HepG2 (cell line): Measurements from ENCODE around the gene KRT81. TPM values are rescaled to one million over a fixed set of nuclear protein-coding genes. Genes with fewer than 3 reads are reported as not detected.

Experiments
- ATAC-seq: fragments of 200-7000 bp; cut with Tn5 transposase; 3 replicates; pipeline ENCODE4 v1.9.1; 2020; ENCODE audit warnings: mild to moderate bottlenecking, moderate library complexity
- BruUV-seq: library from RNA; stranded (reverse); fragments of 400-500 nt; replicated peaks from 2 replicates; lab custom pipeline; 2021; lab: Mats Ljungman, UMichigan
- CTCF ChIA-PET: fragments of 300-600 bp; formaldehyde crosslinking; extraction: SDS; loops from one replicate; lab custom pipeline; 2021; ENCODE audit warnings: low total read pairs, inconsistent platforms, low intra/inter-chr PET ratio; lab: Yijun Ruan, JAX
- POLR2A ChIA-PET: fragments of 350-600 bp; sonication (Branson Sonifier 250); formaldehyde crosslinking; loops from one replicate; lab custom pipeline; 2020; ENCODE audit warnings: antibody characterized with exemption, inconsistent platforms; lab: Yijun Ruan, JAX
- DNase-seq: peaks from one replicate; pipeline ENCODE4 v3.0.0-alpha.2; 2015; ENCODE audit warnings: low spot score
- FAIRE-seq: peaks from 3 replicates; lab custom pipeline; 2011; peaks lifted over from hg19 to GRCh38; lab: Jason Lieb, UNC
- H2AFZ ChIP-seq: one replicate; pipeline ENCODE4 v1.6.1; 2011; ENCODE audit warnings: low read length, inconsistent platforms
- H3K27ac ChIP-seq: fragments of 300-600 bp; 3 replicates; pipeline ENCODE4 v1.8.0; 2011; ENCODE audit warnings: mixed run types, mild to moderate bottlenecking, mixed read lengths, low read length, inconsistent platforms; ENCODE audit not compliant: insufficient read depth; ENCODE audit errors: extremely low read length
- H3K27me3 ChIP-seq, 2 experiments: fragments of 200-600 bp in 1 of 2; 2 replicates in 1 of 2; 3 replicates in 1 of 2; pipeline versions ENCODE4 v1.6.0 to v1.8.0; 2011; ENCODE audit warnings: low read length in 2 of 2, mild to moderate bottlenecking in 2 of 2, moderate library complexity in 2 of 2, inconsistent platforms in 1 of 2; ENCODE audit not compliant: insufficient read depth in 2 of 2, control insufficient read depth in 1 of 2
- H3K36me3 ChIP-seq, 2 experiments: fragments of 200-600 bp in 1 of 2; replicated peaks in 1 of 2; 2 replicates in 1 of 2; 3 replicates in 1 of 2; pipeline versions ENCODE4 v1.5.1 to v1.8.0; 2011; ENCODE audit warnings: low read length in 2 of 2, inconsistent platforms in 1 of 2; ENCODE audit not compliant: insufficient read depth in 2 of 2, control insufficient read depth in 1 of 2
- H3K4me1 ChIP-seq: 2 replicates; pipeline ENCODE4 v1.5.1; 2012; ENCODE audit warnings: low read length, inconsistent platforms; ENCODE audit not compliant: insufficient read depth
- H3K4me2 ChIP-seq: 2 replicates; pipeline ENCODE4 v1.6.0; 2011; ENCODE audit warnings: low read depth, low read length, inconsistent platforms
- H3K4me3 ChIP-seq, 3 experiments: fragments of 200-600 bp in 1 of 3; sonication (generic), shearing (Covaris generic) in 1 of 3; replicated peaks in 1 of 3; 2 replicates each; pipeline ENCODE4 v1.5.1; 2011 to 2016; ENCODE audit warnings: low read length in 3 of 3, inconsistent platforms in 2 of 3, low read depth in 2 of 3, mild to moderate bottlenecking in 2 of 3, control low read depth in 1 of 3, mixed read lengths in 1 of 3; ENCODE audit not compliant: insufficient read depth in 1 of 3
- H3K79me2 ChIP-seq: one replicate; pipeline ENCODE4 v1.6.1; 2011; ENCODE audit warnings: low read length, inconsistent platforms; ENCODE audit not compliant: insufficient read depth
- H3K9ac ChIP-seq: 2 replicates; pipeline ENCODE4 v1.6.0; 2011; ENCODE audit warnings: mild to moderate bottlenecking, low read depth, low read length, inconsistent platforms; ENCODE audit not compliant: insufficient read depth
- H3K9me3 ChIP-seq: 2 replicates; pipeline ENCODE4 v1.5.1; 2012; ENCODE audit warnings: mild to moderate bottlenecking, low read length
- H4K20me1 ChIP-seq: 2 replicates; pipeline ENCODE4 v1.6.0; 2011; ENCODE audit warnings: inconsistent platforms, mild to moderate bottlenecking, low read length, moderate library complexity; ENCODE audit not compliant: insufficient read depth
- DMAP1 ChIP-seq: IDR thresholded peaks from 2 replicates; pipeline ENCODE4 v1.6.1; 2016
- DR1 ChIP-seq: sonication (generic); formaldehyde crosslinking; IDR thresholded peaks from 2 replicates; pipeline ENCODE4 v1.8.0; 2021; ENCODE audit warnings: mild to moderate bottlenecking, missing genetic modification reagents, inconsistent platforms
- HOXA5 ChIP-seq: sonication (generic); formaldehyde crosslinking; IDR thresholded peaks from 2 replicates; pipeline ENCODE4 v1.4.0; 2020; ENCODE audit warnings: missing genetic modification reagents
- PTBP1 ChIP-seq: fragments of 200-400 bp; formaldehyde crosslinking; IDR thresholded peaks from 2 replicates; pipeline ENCODE4 v1.6.1; 2018; ENCODE audit warnings: low read length, low read depth; ENCODE audit not compliant: poor library complexity, severe bottlenecking
- RFX1 ChIP-seq: fragments of 450-650 bp; IDR thresholded peaks from 2 replicates; pipeline ENCODE4 v1.6.1; 2017
- SOX13 ChIP-seq, 3 experiments: fragments of 450-650 bp in 1 of 3; sonication (generic) in 1 of 3; formaldehyde crosslinking in 1 of 3; IDR thresholded peaks in 2 of 3; conservative IDR thresholded peaks in 1 of 3; 2 replicates each; pipeline versions ENCODE4 v1.5.0 to v1.6.1; 2016 to 2020; ENCODE audit warnings: antibody characterized with exemption in 1 of 3, mild to moderate bottlenecking in 1 of 3, missing compliant biosample characterization in 1 of 3, missing genetic modification reagents in 1 of 3, moderate library complexity in 1 of 3
- TSC22D2 ChIP-seq: sonication (generic); formaldehyde crosslinking; IDR thresholded peaks from 2 replicates; pipeline ENCODE4 v1.5.1; 2020; ENCODE audit warnings: missing genetic modification reagents, mild to moderate bottlenecking, borderline replicate concordance
- ZBTB49 ChIP-seq: sonication (generic); formaldehyde crosslinking; IDR thresholded peaks from 2 replicates; pipeline ENCODE4 v1.4.0; 2020; ENCODE audit warnings: missing genetic modification reagents, borderline replicate concordance
- ZBTB7B ChIP-seq: sonication (generic); formaldehyde crosslinking; IDR thresholded peaks from 2 replicates; pipeline ENCODE4 v1.4.0; 2020; ENCODE audit warnings: missing genetic modification reagents
- ZEB1 ChIP-seq: IDR thresholded peaks from 2 replicates; pipeline ENCODE4 v1.6.1; 2012; ENCODE audit warnings: mild to moderate bottlenecking, low read depth, inconsistent platforms; ENCODE audit not compliant: insufficient replicate concordance
- ZNF264 ChIP-seq: sonication (generic); formaldehyde crosslinking; IDR thresholded peaks from 2 replicates; pipeline ENCODE4 v1.4.0; 2020; ENCODE audit warnings: missing genetic modification reagents
- ZNF503 ChIP-seq: sonication (generic); formaldehyde crosslinking; IDR thresholded peaks from 2 replicates; pipeline ENCODE4 v1.4.0; 2020; ENCODE audit warnings: missing genetic modification reagents
- ZNF574 ChIP-seq: sonication (generic); formaldehyde crosslinking; IDR thresholded peaks from 2 replicates; pipeline ENCODE4 v1.4.0; 2020; ENCODE audit warnings: missing genetic modification reagents
- ZNF777 ChIP-seq: sonication (generic); formaldehyde crosslinking; IDR thresholded peaks from 2 replicates; pipeline ENCODE4 v1.4.0; 2020; ENCODE audit warnings: missing genetic modification reagents
- ZNF800 ChIP-seq: sonication (generic); formaldehyde crosslinking; IDR thresholded peaks from 2 replicates; pipeline ENCODE4 v1.4.0; 2020; ENCODE audit warnings: missing genetic modification reagents
- WGBS: methylation state at CpG from one replicate; pipeline ENCODE4 v1.1.6; 2017; ENCODE audit warnings: low lambda C conversion rate; 5-methylcytosine and 5-hydroxymethylcytosine counted together
- in situ Hi-C: cut with HindIII; loops from 2 replicates; pipeline ENCODE4 v1.10.0; 2017; ENCODE audit warnings: low pct_unique_long_range_greater_than_20kb; ENCODE audit not compliant: extremely low pct_ligation_motif_present
- intact Hi-C: fragments of 100-400 bp; cut with micrococcal nuclease; formaldehyde crosslinking; loops from one replicate; pipeline ENCODE4 v1.10.0; 2022; ENCODE audit not compliant: unreplicated experiment
- polyA plus RNA-seq, 8 experiments: library from polyadenylated mRNA; depleted of rRNA in 3 of 8; stranded (reverse) in 7 of 8; unstranded in 1 of 8; fragments of >200 nt; fragmentation: Illumina TruSeq in 4 of 8; extraction: Trizol in 4 of 8; gene quantifications; 2 replicates each; pipeline versions ENCODE4 v1.2.1 to v1.2.3, GENCODE V29; 2011 to 2016; ENCODE audit warnings: low read depth in 4 of 8, missing spikeins in 1 of 8, mixed read lengths in 1 of 8; ENCODE audit not compliant: insufficient read depth in 1 of 8
- total RNA-seq, 5 experiments: library from RNA; depleted of rRNA; stranded (reverse); fragments of >200 nt; fragmentation: Illumina TruSeq; extraction: Trizol; gene quantifications; 2 replicates each; pipeline ENCODE4 v1.2.3, GENCODE V29; 2016; ENCODE audit warnings: low read depth in 1 of 5

Gene KRT81
- total and polyA plus RNA-seq, 2 of the 13 experiments (the other 11 are each of a cell fraction or from before 2014, with no cell fraction given), result not detected

- intact Hi-C loops (no loop called here), in situ Hi-C loops (no loop called here)
- FAIRE-seq (no peak), ATAC-seq (no peak), DNase-seq (no peak)
- H3K9ac ChIP-seq, result no peak overlapping the region
- H3K4me2 ChIP-seq, result no peak overlapping the region
- H3K27me3 ChIP-seq, result peaks cover 4 to 33% of the 10 kb centered on the region in 2 experiments; a peak in 2 of 5 replicates
- CTCF ChIA-PET, result no interaction called here
- POLR2A ChIA-PET, result no interaction called here
- no peak overlapping the region for H3K27ac ChIP-seq
- WGBS, result 22% methylated on average over 6 of the region's 9 CpGs
- no peaks in the 10 kb centered on the region for H4K20me1 ChIP-seq
- BruUV-seq, result no TSS peak
- H3K36me3 ChIP-seq, result no peaks in the 10 kb centered on the region
- no peak overlapping the region for H2AFZ ChIP-seq
- H3K4me3 ChIP-seq, result no peak overlapping the region
- H3K79me2 ChIP-seq, result no peaks in the 10 kb centered on the region
- peaks cover 35% of the 10 kb centered on the region for H3K4me1 ChIP-seq
- no peaks in the 10 kb centered on the region for H3K9me3 ChIP-seq
- no peak for TF ChIP-seq RFX1
- TF ChIP-seq DMAP1 (CRISPR knock-in tag), result no peak
- TF ChIP-seq DR1 (CRISPR knock-in tag), result no peak
- no peak for TF ChIP-seq ZNF777 (CRISPR knock-in tag)
- TF ChIP-seq ZBTB7B (CRISPR knock-in tag), result no peak
- no peak for TF ChIP-seq PTBP1
- TF ChIP-seq ZNF800 (CRISPR knock-in tag), result no peak
- TF ChIP-seq HOXA5 (CRISPR knock-in tag), result no peak
- TF ChIP-seq ZNF503, result no peak
- no peak for TF ChIP-seq SOX13 (IDR thresholded peaks at IDR 0.05)
- TF ChIP-seq SOX13 (CRISPR knock-in tag; conservative IDR thresholded peaks at IDR 0.05 in 1 of 2, IDR thresholded peaks at IDR 0.05 in 1 of 2), result no peak
- no peak for TF ChIP-seq TSC22D2
- no peak for TF ChIP-seq ZNF574
- no peak for TF ChIP-seq ZEB1
- no peak for TF ChIP-seq ZNF264 (CRISPR knock-in tag)
- no peak for TF ChIP-seq ZBTB49
Observed at GRCh38 chr12:52277486-52278245, 13.7 kb downstream of the KRT81 start.
